K562 (cell line): Measurements from ENCODE around the gene APOM. TPM values are rescaled to one million over a fixed set of nuclear protein-coding genes. Genes with fewer than 3 reads are reported as not detected.

Experiments
- ATAC-seq: fragments of 200-7000 bp; cut with Tn5 transposase; 3 replicates; pipeline ENCODE4 v1.9.1; 2020; ENCODE audit warnings: moderate library complexity
- BruUV-seq: library from RNA; stranded (reverse); fragments of 400-500 nt; replicated peaks from 2 replicates; lab custom pipeline; 2021; lab: Mats Ljungman, UMichigan
- CTCF ChIA-PET: fragments of 300-600 bp; formaldehyde crosslinking; extraction: SDS; loops from one replicate; lab custom pipeline; 2021; ENCODE audit warnings: low intra/inter-chr PET ratio; lab: Yijun Ruan, JAX
- POLR2A ChIA-PET: fragments of 300-600, 350-650 bp; sonication (Branson Sonifier 250); formaldehyde crosslinking; extraction: SDS; loops from one replicate; lab custom pipeline; 2021; ENCODE audit warnings: antibody characterized with exemption, inconsistent platforms; lab: Yijun Ruan, JAX
- DNase-seq, 4 experiments: peaks; one replicate each; pipeline versions ENCODE4 v3.0.0 to v3.0.0-alpha.2; 2011 to 2018; ENCODE audit warnings: low spot score in 3 of 4, mixed read lengths in 3 of 4; ENCODE audit errors: extremely low read depth in 1 of 4
- FAIRE-seq: peaks from 2 replicates; lab custom pipeline; 2011; peaks lifted over from hg19 to GRCh38; lab: Jason Lieb, UNC
- H2AFZ ChIP-seq: 2 replicates; pipeline ENCODE4 v1.6.0; 2011; ENCODE audit warnings: low read depth, low read length, control low read depth, inconsistent platforms
- H3K27ac ChIP-seq: fragments of 200-600 bp; 3 replicates; pipeline ENCODE4 v1.8.0; 2011; ENCODE audit warnings: low read depth, mild to moderate bottlenecking, control low read depth, inconsistent platforms, low read length, moderate library complexity, mixed read lengths; ENCODE audit errors: extremely low read depth
- H3K27me3 ChIP-seq, 2 experiments: fragments of 300-600 bp in 1 of 2; 2 replicates in 1 of 2; 3 replicates in 1 of 2; pipeline versions ENCODE4 v1.6.0 to v1.8.0; 2011; ENCODE audit warnings: inconsistent platforms in 2 of 2, low read length in 2 of 2, mild to moderate bottlenecking in 1 of 2, mixed read lengths in 1 of 2, moderate library complexity in 1 of 2; ENCODE audit not compliant: control insufficient read depth in 2 of 2, insufficient read depth in 2 of 2
- H3K36me3 ChIP-seq: fragments of 300-600 bp; 3 replicates; pipeline ENCODE4 v1.8.0; 2011; ENCODE audit warnings: mild to moderate bottlenecking, low read length, inconsistent platforms; ENCODE audit not compliant: control insufficient read depth, insufficient read depth
- H3K4me1 ChIP-seq, 2 experiments: fragments of 200-600 bp in 1 of 2; replicated peaks in 1 of 2; 2 replicates in 1 of 2; 3 replicates in 1 of 2; pipeline versions ENCODE4 v1.5.1 to v1.8.0; 2011; ENCODE audit warnings: inconsistent platforms in 2 of 2, low read length in 2 of 2, mild to moderate bottlenecking in 1 of 2, mixed read lengths in 1 of 2, moderate library complexity in 1 of 2; ENCODE audit not compliant: control insufficient read depth in 2 of 2, insufficient read depth in 2 of 2
- H3K4me2 ChIP-seq: 2 replicates; pipeline ENCODE4 v1.6.1; 2011; ENCODE audit warnings: low read length, control low read depth, inconsistent platforms, mixed read lengths; ENCODE audit not compliant: insufficient read depth
- H3K4me3 ChIP-seq: fragments of 200-600 bp; sonication (generic), shearing (Covaris generic); 2 replicates; pipeline ENCODE4 v1.5.1; 2016; ENCODE audit warnings: control low read depth, inconsistent platforms
- H3K79me2 ChIP-seq: fragments of 200-600 bp; 3 replicates; pipeline ENCODE4 v1.8.0; 2011; ENCODE audit warnings: low read length, inconsistent platforms; ENCODE audit not compliant: control insufficient read depth, insufficient read depth
- H3K9ac ChIP-seq, 2 experiments: 2 replicates each; pipeline versions ENCODE4 v1.6.0 to v1.6.1; 2011; ENCODE audit warnings: low read depth in 2 of 2, low read length in 2 of 2, control low read depth in 1 of 2, inconsistent platforms in 1 of 2, mild to moderate bottlenecking in 1 of 2, mixed read lengths in 1 of 2; ENCODE audit not compliant: insufficient read depth in 1 of 2
- H3K9me1 ChIP-seq: one replicate; pipeline ENCODE4 v1.6.0; 2011; ENCODE audit warnings: inconsistent platforms, mild to moderate bottlenecking, low read length, moderate library complexity; ENCODE audit not compliant: control insufficient read depth, insufficient read depth
- H3K9me3 ChIP-seq: replicated peaks from 2 replicates; pipeline ENCODE4 v1.5.1; 2011; ENCODE audit warnings: low read depth, low read length, inconsistent platforms; ENCODE audit not compliant: control insufficient read depth, insufficient read depth
- H4K20me1 ChIP-seq: replicated peaks from 2 replicates; pipeline ENCODE4 v1.6.1; 2011; ENCODE audit warnings: low read length, inconsistent platforms, mixed read lengths; ENCODE audit not compliant: control insufficient read depth, insufficient read depth
- ARHGAP35 ChIP-seq: fragments of 450-650 bp; IDR thresholded peaks from 2 replicates; pipeline ENCODE4 v1.6.1; 2018; ENCODE audit not compliant: partially characterized antibody
- BRD4 ChIP-seq: fragments of 200-600 bp; sonication (generic); IDR thresholded peaks from 2 replicates; pipeline ENCODE4 v1.6.1; 2017; ENCODE audit warnings: inconsistent platforms
- CBX3 ChIP-seq, 2 experiments: IDR thresholded peaks; 1 replicate in 1 of 2; 2 replicates in 1 of 2; pipeline ENCODE4 v1.6.1; 2012; ENCODE audit warnings: inconsistent platforms in 2 of 2, low read length in 2 of 2, borderline replicate concordance in 1 of 2, control low read depth in 1 of 2
- FUS ChIP-seq: fragments of 200-400 bp; formaldehyde crosslinking; optimal IDR thresholded peaks from 2 replicates; pipeline ENCODE3; 2017; ENCODE audit warnings: low read depth, low read length
- GABPB2 ChIP-seq: fragments of 250-450 bp; sonication (Bioruptor Pico); conservative IDR thresholded peaks from 2 replicates; pipeline ENCODE4 v1.5.1; 2021; ENCODE audit warnings: mild to moderate bottlenecking
- HOMEZ ChIP-seq: fragments of 250-450 bp; sonication (Bioruptor Pico); IDR thresholded peaks from 2 replicates; pipeline ENCODE4 v1.4.0; 2020; ENCODE audit warnings: mild to moderate bottlenecking, moderate library complexity
- MXD1 ChIP-seq: fragments of 250-450 bp; sonication (Bioruptor Pico); IDR thresholded peaks from 2 replicates; pipeline ENCODE4 v1.8.0; 2021; ENCODE audit warnings: borderline replicate concordance, mild to moderate bottlenecking, moderate library complexity; ENCODE audit not compliant: poor library complexity, severe bottlenecking
- RBM15 ChIP-seq: fragments of 200-400 bp; formaldehyde crosslinking; IDR thresholded peaks from 2 replicates; pipeline ENCODE4 v1.6.1; 2018; ENCODE audit warnings: mild to moderate bottlenecking, low read length, moderate library complexity; ENCODE audit not compliant: insufficient read depth
- ZNF232 ChIP-seq: sonication (generic); formaldehyde crosslinking; IDR thresholded peaks from 2 replicates; pipeline ENCODE4 v1.8.0; 2022; ENCODE audit warnings: mild to moderate bottlenecking, missing genetic modification reagents
- ZNF253 ChIP-seq: fragments of 250-450 bp; sonication (Bioruptor Pico); conservative IDR thresholded peaks from 2 replicates; pipeline ENCODE4 v1.6.1; 2021; ENCODE audit warnings: mild to moderate bottlenecking
- ZNF592 ChIP-seq: fragments of 450-650 bp; IDR thresholded peaks from 2 replicates; pipeline ENCODE4 v1.6.1; 2017; ENCODE audit warnings: antibody characterized with exemption, mild to moderate bottlenecking
- WGBS: fragments of 100-300 bp; shearing (Covaris generic); methylation state at CpG from one replicate; pipeline ENCODE4 v1.1.6; 2016; ENCODE audit warnings: low coverage, mixed read lengths; ENCODE audit not compliant: insufficient coverage; ENCODE audit errors: missing lambda C conversion rate; 5-methylcytosine and 5-hydroxymethylcytosine counted together
- in situ Hi-C: fragments of 300-500 bp; cut with MboI; formaldehyde crosslinking; loops from 4 replicates; pipeline ENCODE4 v1.15.0; 2018; ENCODE audit warnings: inconsistent platforms, mixed read lengths
- intact Hi-C: fragments of 100-400 bp; cut with micrococcal nuclease; formaldehyde crosslinking; loops from 2 replicates; pipeline ENCODE4 v1.14.2; 2022
- polyA plus RNA-seq, 8 experiments: library from polyadenylated mRNA; depleted of rRNA in 4 of 8; stranded (reverse) in 5 of 8; unstranded in 3 of 8; fragments of >200 nt; fragmentation: Nextera tagmentation in 2 of 8; fragmentation: Illumina TruSeq in 1 of 8; extraction: Ambion mirVana in 2 of 8; extraction: Trizol in 1 of 8; gene quantifications; 2 replicates each; pipeline versions ENCODE4 v1.2.1 to v1.2.3, GENCODE V29; 2011 to 2014; ENCODE audit warnings: inconsistent platforms in 1 of 8, missing spikeins in 1 of 8
- total RNA-seq, 7 experiments: library from RNA; depleted of rRNA in 6 of 7; stranded (reverse); fragments of >200 nt in 6 of 7; fragmentation: Illumina TruSeq in 2 of 7; extraction: Trizol in 2 of 7; gene quantifications; 2 replicates each; pipeline versions ENCODE4 v1.2.1 to v1.2.3, GENCODE V29; 2011 to 2021; ENCODE audit warnings: low replicate concordance in 1 of 7
- TF ChIP-seq, protein P1 (sequence below), 3 experiments: IDR thresholded peaks in 2 of 3; conservative IDR thresholded peaks in 1 of 3; 2 replicates each; pipeline ENCODE4 v1.5.1; 2011 to 2012; ENCODE audit warnings: low read length in 3 of 3, mild to moderate bottlenecking in 3 of 3, control low read depth in 2 of 3, improper control_type of control experiment in 1 of 3, inconsistent platforms in 1 of 3, low read depth in 1 of 3, mixed read lengths in 1 of 3, moderate library complexity in 1 of 3; ENCODE audit not compliant: insufficient read depth in 2 of 3

APOM gene
- total and polyA plus RNA-seq, 9 of the 15 experiments (the other 6 are each of a cell fraction or from before 2014, with no cell fraction given): 5.7 to 24.3 (median 10.4) TPM

DNA sequence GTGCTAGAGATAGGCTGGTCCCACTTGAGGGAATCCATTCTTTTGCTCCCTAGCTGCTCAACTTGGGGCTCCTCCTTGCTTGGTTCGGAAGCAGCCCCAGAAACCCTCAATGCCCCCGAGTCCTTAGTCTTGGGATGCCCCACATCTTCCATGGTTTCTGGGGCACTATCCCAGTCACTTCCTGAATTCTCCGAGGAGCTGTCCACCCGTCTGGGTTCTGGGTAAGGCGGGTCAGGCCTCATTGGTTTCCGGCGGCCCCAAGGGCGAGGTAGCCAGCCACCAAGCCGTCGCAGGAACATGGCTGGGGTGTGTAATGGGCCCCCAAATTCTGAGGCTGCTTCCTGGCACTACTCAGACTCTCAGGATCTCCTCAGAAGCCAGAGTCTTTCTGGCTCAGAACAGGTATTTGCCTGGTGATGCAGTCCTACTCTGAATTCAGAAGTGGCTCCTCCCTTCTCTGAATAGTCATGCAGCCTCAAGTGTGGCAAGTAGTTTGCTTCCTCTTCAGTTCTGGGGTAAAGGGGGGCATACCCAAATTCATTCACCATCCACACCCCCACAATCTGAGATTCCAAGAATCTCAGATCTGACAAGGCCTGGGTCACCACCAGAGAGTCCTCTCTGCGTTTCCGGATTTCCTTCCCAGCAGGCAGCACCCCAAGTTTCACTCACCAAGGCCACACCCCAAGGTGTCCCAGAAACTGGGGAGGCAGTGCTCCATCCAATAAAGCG lies 4.1 kb downstream of the APOM start:
- no TSS peak for BruUV-seq
- H2AFZ ChIP-seq: peak overlapping the region; percentile 41
- no peak; a peak in 1 of 3 replicates for TF ChIP-seq CBX3 (IDR thresholded peaks at IDR 0.05; ENCODE audit: borderline replicate concordance in 1 of 2, low read length in 2 of 2)
- TF ChIP-seq RBM15: no peak
- no peak for TF ChIP-seq ZNF592
- 0 out of 2 replicates have a peak, but pooled peaks have one; percentile 74 for TF ChIP-seq HOMEZ (CRISPR knock-in tag)
- TF ChIP-seq FUS: no peak
- no peak; the same call in 1 of the 2 replicates for TF ChIP-seq BRD4
- 0 out of 2 replicates have a peak, but pooled peaks have one; percentile 82 for TF ChIP-seq ZNF232 (CRISPR knock-in tag)
- no peak for TF ChIP-seq ZNF253 (CRISPR knock-in tag)
- no peak for TF ChIP-seq GABPB2
- TF ChIP-seq ARHGAP35: no peak
- TF ChIP-seq MXD1 (CRISPR knock-in tag): no peak
- TF ChIP-seq, protein P1, sequence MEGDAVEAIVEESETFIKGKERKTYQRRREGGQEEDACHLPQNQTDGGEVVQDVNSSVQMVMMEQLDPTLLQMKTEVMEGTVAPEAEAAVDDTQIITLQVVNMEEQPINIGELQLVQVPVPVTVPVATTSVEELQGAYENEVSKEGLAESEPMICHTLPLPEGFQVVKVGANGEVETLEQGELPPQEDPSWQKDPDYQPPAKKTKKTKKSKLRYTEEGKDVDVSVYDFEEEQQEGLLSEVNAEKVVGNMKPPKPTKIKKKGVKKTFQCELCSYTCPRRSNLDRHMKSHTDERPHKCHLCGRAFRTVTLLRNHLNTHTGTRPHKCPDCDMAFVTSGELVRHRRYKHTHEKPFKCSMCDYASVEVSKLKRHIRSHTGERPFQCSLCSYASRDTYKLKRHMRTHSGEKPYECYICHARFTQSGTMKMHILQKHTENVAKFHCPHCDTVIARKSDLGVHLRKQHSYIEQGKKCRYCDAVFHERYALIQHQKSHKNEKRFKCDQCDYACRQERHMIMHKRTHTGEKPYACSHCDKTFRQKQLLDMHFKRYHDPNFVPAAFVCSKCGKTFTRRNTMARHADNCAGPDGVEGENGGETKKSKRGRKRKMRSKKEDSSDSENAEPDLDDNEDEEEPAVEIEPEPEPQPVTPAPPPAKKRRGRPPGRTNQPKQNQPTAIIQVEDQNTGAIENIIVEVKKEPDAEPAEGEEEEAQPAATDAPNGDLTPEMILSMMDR (IDR thresholded peaks at IDR 0.05 in 2 of 3, conservative IDR thresholded peaks at IDR 0.05 in 1 of 3; ENCODE audit: insufficient read depth in 2 of 3, low read depth in 1 of 3, low read length in 3 of 3): no peak; a peak in 2 of 6 replicates

More for the DNA sequence above, 4.1 kb downstream of the APOM start:
- Histone ChIP-seq H3K79me2 (peaks cover 82% of the 10 kb centered on the region), H4K20me1 (peaks cover 8% of the 10 kb centered on the region; the same call in 1 of the 2 replicates), H3K36me3 (peaks cover 66% of the 10 kb centered on the region), H3K4me3 (peak overlapping the region; percentile 52), H3K9me1 (no peaks in the 10 kb centered on the region), H3K4me2 (peak overlapping the region; percentile 98), H3K9ac (peak overlapping the region; percentile 80 to 93), H3K27ac (peak overlapping the region; percentile 80), H3K9me3 (no peaks in the 10 kb centered on the region), H3K4me1 (peaks cover 47 to 65% of the 10 kb centered on the region in 2 experiments), H3K27me3 (no peaks in the 10 kb centered on the region)
- WGBS: 2% methylated on average over 13 of the region's 13 CpGs
- ATAC-seq (peak; percentile 13), DNase-seq (peak in 2 of 4 experiments; percentile 59 to 69), FAIRE-seq (peak; percentile 15)
- intact Hi-C loops (loop anchor here (1.0 to 10.0 kb wide), 2 partner anchors 8 to 515 kb away; partner anchors contain the start of genes AGPAT1, BAG6 and RNF5), in situ Hi-C loops (loop anchor here (5.0 kb wide), 2 partner anchors 113 to 202 kb away; partner anchors contain the start of genes ATP6V1G2, NEU1 and NFKBIL1)
- ChIA-PET POLR2A (interaction anchor here (0.6 to 9.8 kb wide), 40 partner anchors 7 to 1312 kb away, joined by 3 to 267 read pairs (median 4); partner anchors contain the start of genes ABHD16A, APOM, BAG6 and CLIC1), CTCF (no interaction called here)
